ENCODE results near the gene DNM3.

DNM3 gene

GRCh38 chr1:171849245-171849898, 8.1 kb downstream of the DNM3 start:
- Histone ChIP-seq H3F3A (ENCODE audit: insufficient read depth, low read length) (no peaks in the 10 kb centered on the region), H3K4me2 (ENCODE audit: low read length) (no peak overlapping the region), H3K9me2 (ENCODE audit: low read depth, low read length) (no peaks in the 10 kb centered on the region), H3K4me3 (ENCODE audit: low read depth, low read length, poor library complexity, severe bottlenecking) (no peak overlapping the region), H4K20me1 (ENCODE audit: insufficient read depth, low read length) (no peaks in the 10 kb centered on the region), H3K36me3 (ENCODE audit: insufficient read depth, low read length) (no peaks in the 10 kb centered on the region), H3K27me3 (ENCODE audit: insufficient read depth, low read length) (0 out of 2 replicates have a peak, but pooled peaks cover 3% of the 10 kb centered on the region), H3K9ac (ENCODE audit: low read length) (no peak overlapping the region), H3K27ac (ENCODE audit: low read depth, low read length, poor library complexity, severe bottlenecking) (no peak overlapping the region), H3K9me3 (ENCODE audit: low read length) (no peaks in the 10 kb centered on the region), H3K79me2 (ENCODE audit: insufficient read depth, low read length) (no peaks in the 10 kb centered on the region), H2AFZ (ENCODE audit: low read length) (no peak overlapping the region), H3K4me1 (ENCODE audit: insufficient read depth, low read length, severe bottlenecking) (no peaks in the 10 kb centered on the region)
- TF ChIP-seq EZH2 (IDR thresholded peaks at IDR 0.05; ENCODE audit: borderline replicate concordance, low read length) (no peak), CTCF (IDR thresholded peaks at IDR 0.05; ENCODE audit: low read length) (no peak)

GRCh38 chr1:171850651-171851350, 9.5 kb downstream of the DNM3 start:
- H3K4me2 ChIP-seq (ENCODE audit: low read length), result no peak overlapping the region
- H2AFZ ChIP-seq (ENCODE audit: low read length), result no peak overlapping the region
- H3K79me2 ChIP-seq (ENCODE audit: insufficient read depth, low read length), result no peaks in the 10 kb centered on the region
- no peak overlapping the region for H3K27ac ChIP-seq (ENCODE audit: low read depth, low read length, poor library complexity, severe bottlenecking)
- H3K9ac ChIP-seq (ENCODE audit: low read length), result no peak overlapping the region
- 0 out of 2 replicates have a peak, but pooled peaks cover 3% of the 10 kb centered on the region for H3K27me3 ChIP-seq (ENCODE audit: insufficient read depth, low read length)
- no peak; the same call in 1 of the 2 replicates for TF ChIP-seq CTCF (IDR thresholded peaks at IDR 0.05; ENCODE audit: low read length)
- no peak for TF ChIP-seq EZH2 (IDR thresholded peaks at IDR 0.05; ENCODE audit: borderline replicate concordance, low read length)
- no peak overlapping the region for H3K4me3 ChIP-seq (ENCODE audit: low read depth, low read length, poor library complexity, severe bottlenecking)
- H3K36me3 ChIP-seq (ENCODE audit: insufficient read depth, low read length), result no peaks in the 10 kb centered on the region
- H3K9me3 ChIP-seq (ENCODE audit: low read length), result no peaks in the 10 kb centered on the region
- H3F3A ChIP-seq (ENCODE audit: insufficient read depth, low read length), result no peaks in the 10 kb centered on the region
- no peaks in the 10 kb centered on the region for H4K20me1 ChIP-seq (ENCODE audit: insufficient read depth, low read length)
- H3K4me1 ChIP-seq (ENCODE audit: insufficient read depth, low read length, severe bottlenecking), result no peaks in the 10 kb centered on the region
- H3K9me2 ChIP-seq (ENCODE audit: low read depth, low read length), result no peaks in the 10 kb centered on the region

GRCh38 chr1:171852272-171852671, 11.0 kb downstream of the DNM3 start:
- H3K4me2 ChIP-seq (ENCODE audit: low read length), result no peak overlapping the region
- H3K4me3 ChIP-seq (ENCODE audit: low read depth, low read length, poor library complexity, severe bottlenecking), result no peak overlapping the region
- 0 out of 2 replicates have a peak, but pooled peaks cover 3% of the 10 kb centered on the region for H3K27me3 ChIP-seq (ENCODE audit: insufficient read depth, low read length)
- H3K36me3 ChIP-seq (ENCODE audit: insufficient read depth, low read length), result no peaks in the 10 kb centered on the region
- H3K9me3 ChIP-seq (ENCODE audit: low read length), result no peaks in the 10 kb centered on the region
- H3K79me2 ChIP-seq (ENCODE audit: insufficient read depth, low read length), result no peaks in the 10 kb centered on the region
- H3K27ac ChIP-seq (ENCODE audit: low read depth, low read length, poor library complexity, severe bottlenecking), result no peak overlapping the region
- no peak for TF ChIP-seq CTCF (IDR thresholded peaks at IDR 0.05; ENCODE audit: low read length)
- no peak for TF ChIP-seq EZH2 (IDR thresholded peaks at IDR 0.05; ENCODE audit: borderline replicate concordance, low read length)
- H3K4me1 ChIP-seq (ENCODE audit: insufficient read depth, low read length, severe bottlenecking), result no peaks in the 10 kb centered on the region
- H2AFZ ChIP-seq (ENCODE audit: low read length), result no peak overlapping the region
- H3F3A ChIP-seq (ENCODE audit: insufficient read depth, low read length), result no peaks in the 10 kb centered on the region
- H3K9me2 ChIP-seq (ENCODE audit: low read depth, low read length), result no peaks in the 10 kb centered on the region
- H4K20me1 ChIP-seq (ENCODE audit: insufficient read depth, low read length), result no peaks in the 10 kb centered on the region
- no peak overlapping the region for H3K9ac ChIP-seq (ENCODE audit: low read length)

Data from OCI-LY1 (cell line).